GM12865 (cell line): ENCODE results near the gene NOTO.
A peak's percentile ranks its signal among the peaks of the same experiment; 100 is the strongest.

Experiments
- DNase-seq: peaks from one replicate; pipeline ENCODE4 v3.0.0; 2010; ENCODE audit warnings: low read depth
- H3K4me3 ChIP-seq: 2 replicates; pipeline ENCODE4 v1.5.1; 2011; ENCODE audit warnings: mild to moderate bottlenecking, low read depth, low read length, control low read depth
- TF ChIP-seq, protein P1 (sequence below): IDR thresholded peaks from 2 replicates; pipeline ENCODE4 v1.5.1; 2011; ENCODE audit warnings: low read length, control low read depth, low read depth, inconsistent platforms; ENCODE audit not compliant: insufficient read depth; ENCODE audit errors: missing control alignments

The NOTO gene

DNA sequence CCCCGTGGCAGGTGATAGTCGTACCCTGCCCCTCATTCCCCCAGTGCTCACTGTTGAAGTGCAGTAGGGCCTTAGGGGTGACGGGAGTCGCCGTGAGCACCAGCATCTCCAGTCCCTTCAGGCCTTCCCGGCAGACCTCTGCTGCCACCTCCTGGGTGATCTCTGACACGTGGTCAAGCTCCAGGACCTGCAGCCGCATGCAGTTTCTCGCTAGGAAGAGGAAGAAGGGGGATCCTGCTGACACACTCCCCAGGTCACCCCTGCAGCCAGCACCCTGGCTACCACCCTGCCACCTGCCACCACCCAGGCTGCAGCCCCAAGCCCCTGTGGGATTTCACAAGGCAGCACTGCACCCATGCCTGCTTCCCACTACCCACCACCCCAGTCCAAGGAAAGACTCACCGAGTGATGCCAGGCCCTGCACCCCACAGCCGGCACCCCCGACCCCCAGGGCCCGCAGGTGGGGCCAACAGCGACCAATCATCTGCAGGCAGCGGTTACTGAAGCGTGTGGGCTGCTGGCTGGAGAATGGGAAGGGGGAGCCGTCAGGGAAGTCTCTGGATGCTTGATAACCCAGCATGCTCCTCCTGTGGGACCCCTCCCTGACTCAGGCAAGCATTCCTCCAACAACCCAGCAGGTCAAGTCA is 58.1 kb downstream of the NOTO start:
- DNase-seq: peak; percentile 35

More for the DNA sequence above, 58.1 kb downstream of the NOTO start:
- no peak overlapping the region for H3K4me3 ChIP-seq
- TF ChIP-seq, protein P1, sequence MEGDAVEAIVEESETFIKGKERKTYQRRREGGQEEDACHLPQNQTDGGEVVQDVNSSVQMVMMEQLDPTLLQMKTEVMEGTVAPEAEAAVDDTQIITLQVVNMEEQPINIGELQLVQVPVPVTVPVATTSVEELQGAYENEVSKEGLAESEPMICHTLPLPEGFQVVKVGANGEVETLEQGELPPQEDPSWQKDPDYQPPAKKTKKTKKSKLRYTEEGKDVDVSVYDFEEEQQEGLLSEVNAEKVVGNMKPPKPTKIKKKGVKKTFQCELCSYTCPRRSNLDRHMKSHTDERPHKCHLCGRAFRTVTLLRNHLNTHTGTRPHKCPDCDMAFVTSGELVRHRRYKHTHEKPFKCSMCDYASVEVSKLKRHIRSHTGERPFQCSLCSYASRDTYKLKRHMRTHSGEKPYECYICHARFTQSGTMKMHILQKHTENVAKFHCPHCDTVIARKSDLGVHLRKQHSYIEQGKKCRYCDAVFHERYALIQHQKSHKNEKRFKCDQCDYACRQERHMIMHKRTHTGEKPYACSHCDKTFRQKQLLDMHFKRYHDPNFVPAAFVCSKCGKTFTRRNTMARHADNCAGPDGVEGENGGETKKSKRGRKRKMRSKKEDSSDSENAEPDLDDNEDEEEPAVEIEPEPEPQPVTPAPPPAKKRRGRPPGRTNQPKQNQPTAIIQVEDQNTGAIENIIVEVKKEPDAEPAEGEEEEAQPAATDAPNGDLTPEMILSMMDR: peak; percentile 14
